ENCODE data around the gene LRRIQ1. TPM values are rescaled to one million over a fixed set of nuclear protein-coding genes. Genes with fewer than 3 reads are reported as not detected.

The LRRIQ1 gene
- total and polyA plus RNA-seq, 2 of the 8 experiments (the other 6 are each of a cell fraction or from before 2014, with no cell fraction given): 0.24 to 0.76 TPM

GRCh38 chr12:85281636-85282312, 245.6 kb downstream of the LRRIQ1 start:
- no peaks in the 10 kb centered on the region for H3K79me1 ChIP-seq (ENCODE audit: low read depth, low read length)
- peaks cover 25 to 30% (median 28%) of the 10 kb centered on the region in 4 experiments for H3K27me3 ChIP-seq (replicated peaks in 1 of 4; ENCODE audit: control insufficient read depth in 3 of 4, extremely low read depth in 1 of 4, insufficient read depth in 3 of 4, low read length in 3 of 4)
- H2BK12ac ChIP-seq (ENCODE audit: low read depth, low read length): no peak overlapping the region
- no peaks in the 10 kb centered on the region for H3K9me3 ChIP-seq (ENCODE audit: insufficient read depth in 2 of 2, low read depth in 1 of 2, low read length in 1 of 2)
- no peak overlapping the region for H2BK20ac ChIP-seq (ENCODE audit: low read length)
- H3K23ac ChIP-seq (ENCODE audit: insufficient read length): no peak overlapping the region
- no peak overlapping the region for H4K91ac ChIP-seq (replicated peaks; ENCODE audit: insufficient read length, low read length)
- no peak overlapping the region for H2AFZ ChIP-seq (ENCODE audit: low read length)
- H3K18ac ChIP-seq (ENCODE audit: extremely low read depth, low read length): no peak overlapping the region
- no peak overlapping the region for H3K14ac ChIP-seq (ENCODE audit: insufficient read length)
- peaks cover 0 to 6% of the 10 kb centered on the region in 2 experiments for H4K20me1 ChIP-seq (replicated peaks in 1 of 2; ENCODE audit: control insufficient read depth in 1 of 2, insufficient read depth in 2 of 2, low read length in 2 of 2)
- H3K79me2 ChIP-seq (ENCODE audit: control insufficient read depth in 1 of 2, insufficient read depth in 2 of 2, low read length in 2 of 2): no peaks in the 10 kb centered on the region
- peak overlapping the region; percentile 79 to 88 for H3K4me2 ChIP-seq (ENCODE audit: insufficient read depth in 1 of 2, low read depth in 2 of 2, low read length in 2 of 2)
- H3K4ac ChIP-seq (replicated peaks; ENCODE audit: insufficient read length, low read depth, low read length): no peak overlapping the region
- DNase-seq (ENCODE audit: low read depth in 1 of 2, low spot score in 2 of 2) (no peak), FAIRE-seq (no peak)
- peaks cover 19% of the 10 kb centered on the region for H3K23me2 ChIP-seq (ENCODE audit: low read depth, low read length)
- no peak overlapping the region for H3K56ac ChIP-seq (replicated peaks; ENCODE audit: insufficient read length, low read depth, low read length)
- H2BK120ac ChIP-seq (replicated peaks; ENCODE audit: low read depth, low read length): no peak overlapping the region
- no peak overlapping the region for H4K8ac ChIP-seq (ENCODE audit: extremely low read depth, insufficient read depth, low read length)
- no peak overlapping the region for H3K9ac ChIP-seq (replicated peaks in 1 of 4; ENCODE audit: extremely low read depth in 1 of 4, low read depth in 3 of 4, low read length in 3 of 4)
- H2BK5ac ChIP-seq (ENCODE audit: low read depth, low read length): no peak overlapping the region
- 28% methylated on average over 11 of the region's 11 CpGs; no CpG with 5 or more reads in 1 of the 2 experiments for WGBS, 2 experiments (ENCODE audit: extremely low coverage in 1 of 2, insufficient coverage in 1 of 2, insufficient read length in 1 of 2, insufficient replicate concordance in 2 of 2, low coverage in 1 of 2, low lambda C conversion rate in 2 of 2, missing lambda C conversion rate in 1 of 2)
- H3K4me1 ChIP-seq (replicated peaks in 1 of 4; ENCODE audit: control insufficient read depth in 3 of 4, insufficient read depth in 4 of 4, low read length in 3 of 4): peaks cover 0 to 16% (median 5%) of the 10 kb centered on the region in 4 experiments; a peak in 6 of 7 replicates
- no peak overlapping the region for H3K27ac ChIP-seq (ENCODE audit: low read depth, low read length)
- no peak overlapping the region for H2AK5ac ChIP-seq (ENCODE audit: low read depth, low read length)
- ChIA-PET CTCF (ENCODE audit: partially characterized antibody) (interaction anchor here (1.9 kb wide), 1 partner anchor 407 kb away, joined by 4 read pairs; no protein-coding TSS in a partner anchor), POLR2A (ENCODE audit: partially characterized antibody) (interaction anchor here (1.1 kb wide), 1 partner anchor 371 kb away, joined by 3 read pairs; no protein-coding TSS in a partner anchor)
- no peaks in the 10 kb centered on the region for H3K36me3 ChIP-seq (ENCODE audit: control insufficient read depth in 2 of 4, insufficient read depth in 4 of 4, low read length in 3 of 4)
- H4K5ac ChIP-seq (ENCODE audit: insufficient read length, low read depth, low read length): no peak overlapping the region
- no peak for TF ChIP-seq ATF3 (IDR thresholded peaks at IDR 0.05; ENCODE audit: insufficient read depth, low read depth, low read length)
- TF ChIP-seq MAX (IDR thresholded peaks at IDR 0.05): no peak
- no peak for TF ChIP-seq SP4 (IDR thresholded peaks at IDR 0.05; ENCODE audit: low read length)
- TF ChIP-seq POLR2AphosphoS5 (IDR thresholded peaks at IDR 0.05; ENCODE audit: low read depth, low read length): no peak
- TF ChIP-seq CTCF (IDR thresholded peaks at IDR 0.05; ENCODE audit: control extremely low read depth in 1 of 3, insufficient read depth in 1 of 3, low read depth in 1 of 3, low read length in 3 of 3): no peak
- no peak for TF ChIP-seq ZNF274 (IDR thresholded peaks at IDR 0.05; ENCODE audit: borderline replicate concordance, extremely low read depth, low read length)
- peak overlapping the region in 1 of 4 experiments; percentile 86; a peak in 2 of 8 replicates for H3K4me3 ChIP-seq (ENCODE audit: extremely low read depth in 1 of 4, insufficient read depth in 2 of 4, low read depth in 3 of 4, low read length in 4 of 4)
- H2BK15ac ChIP-seq (ENCODE audit: low read length): no peak overlapping the region

Data from H1 (cell line).